Suppressor macrophage (primary cell): Measurements from ENCODE around the gene CACYBP.

ENCODE experiments used
- DNase-seq, 4 experiments: peaks; one replicate each; pipeline ENCODE4 v3.0.0-alpha.2; 2020 to 2022

The CACYBP gene

DNA sequence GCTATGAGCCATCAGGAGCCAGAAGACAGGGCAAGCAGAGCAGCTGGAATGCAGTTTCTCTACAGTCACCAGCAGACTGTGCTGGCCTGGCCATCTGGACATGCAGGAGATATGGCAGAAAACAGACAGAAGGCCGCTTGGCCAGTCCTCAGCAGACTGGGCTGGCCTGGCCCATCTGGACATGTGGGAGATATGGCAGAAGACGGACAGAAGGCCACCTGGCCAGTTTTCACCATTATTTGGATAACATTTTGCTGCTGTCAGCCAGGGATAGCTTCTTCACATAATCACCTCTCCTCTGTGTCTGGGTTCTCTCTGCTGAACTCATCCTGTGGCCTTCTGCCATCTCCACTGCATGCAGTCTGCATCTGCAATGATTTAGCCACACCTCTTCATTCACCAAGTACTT lies 25.0 kb upstream of the CACYBP start:
- DNase-seq = no peak

DNA sequence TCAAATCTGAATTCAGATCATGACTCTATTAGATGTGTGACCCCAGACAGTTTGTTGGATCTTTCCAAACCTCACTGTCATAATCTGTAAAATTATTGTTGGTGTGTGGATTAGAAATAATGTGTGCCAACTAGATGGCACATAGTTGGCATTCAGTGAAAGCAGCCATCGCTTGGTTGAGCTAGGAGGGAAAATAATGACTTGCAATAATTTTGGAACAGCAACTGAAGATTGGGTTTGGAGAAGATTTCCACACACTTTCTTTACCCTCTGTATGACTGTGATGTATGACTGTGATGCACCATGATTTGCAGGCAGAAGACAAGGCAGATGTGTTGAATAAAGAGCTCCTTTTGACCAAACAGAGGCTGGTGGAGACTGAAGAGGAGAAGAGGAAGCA lies 24.0 kb upstream of the CACYBP start:
- DNase-seq = no peak

DNA sequence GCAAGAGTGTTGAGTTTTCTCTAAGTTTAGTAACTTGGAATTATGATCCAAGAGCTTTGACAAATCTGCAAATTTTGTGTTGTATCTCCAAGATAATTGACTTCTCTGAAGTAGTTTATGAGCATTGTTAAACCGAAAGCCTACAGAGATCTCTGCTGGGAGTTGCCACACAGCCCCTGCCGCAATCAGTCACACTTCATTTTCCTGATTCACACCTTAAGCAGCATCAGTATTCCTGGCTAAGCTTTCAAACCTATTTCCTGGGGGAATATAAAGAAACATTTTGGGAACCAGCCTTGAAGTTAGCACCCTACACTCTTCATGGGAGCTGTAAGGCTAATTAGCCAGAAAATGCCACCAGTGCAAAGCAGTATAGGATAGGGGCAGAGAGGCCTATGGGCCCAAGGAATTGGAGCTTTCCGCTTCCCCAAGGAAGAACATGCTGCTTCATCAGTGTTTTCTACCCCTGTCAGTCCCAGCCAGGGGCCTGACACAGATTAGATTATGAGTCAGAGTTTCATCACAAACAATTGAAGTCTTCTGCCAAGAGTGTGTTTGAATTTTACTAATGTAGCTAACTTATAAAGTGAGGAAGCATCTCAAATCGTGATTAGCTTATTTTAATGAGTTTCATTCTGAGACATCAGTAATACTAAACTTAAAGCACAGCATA lies 23.2 kb upstream of the CACYBP start:
- no peak for DNase-seq

DNA sequence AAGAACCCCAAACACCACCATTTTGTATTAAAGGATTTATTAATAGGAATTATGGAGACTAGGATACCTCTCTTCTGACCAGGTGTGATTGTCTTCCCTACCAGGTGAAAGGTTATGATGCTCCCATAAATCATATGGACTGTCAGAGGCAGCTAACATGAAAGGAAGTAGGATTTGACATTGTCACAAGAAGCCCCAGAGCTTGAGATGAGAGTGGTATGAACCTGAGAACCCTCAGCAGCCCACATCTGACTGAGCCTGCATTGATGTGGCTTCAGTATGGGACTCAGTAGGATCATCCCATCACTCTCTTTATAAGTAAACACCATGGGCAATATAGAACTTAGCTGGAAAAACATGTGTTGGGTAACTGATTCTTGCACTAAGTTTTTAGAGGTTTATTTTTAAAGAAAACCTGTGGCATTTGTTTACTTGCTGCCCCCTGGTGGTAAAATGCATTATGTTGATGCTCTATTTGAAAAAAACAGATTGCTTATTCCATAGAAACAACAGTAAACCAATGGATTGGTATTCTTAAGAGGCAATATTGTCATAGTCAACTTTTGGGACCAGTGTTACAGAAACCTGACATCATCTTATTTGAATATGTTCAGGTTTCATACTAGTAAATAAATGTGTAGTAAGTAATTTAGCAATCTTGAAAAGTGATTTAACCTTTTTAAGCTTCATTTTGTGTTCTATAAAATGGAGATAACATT lies 16.6 kb upstream of the CACYBP start:
- DNase-seq = peak; percentile 66 to 83 (median 78)

DNA sequence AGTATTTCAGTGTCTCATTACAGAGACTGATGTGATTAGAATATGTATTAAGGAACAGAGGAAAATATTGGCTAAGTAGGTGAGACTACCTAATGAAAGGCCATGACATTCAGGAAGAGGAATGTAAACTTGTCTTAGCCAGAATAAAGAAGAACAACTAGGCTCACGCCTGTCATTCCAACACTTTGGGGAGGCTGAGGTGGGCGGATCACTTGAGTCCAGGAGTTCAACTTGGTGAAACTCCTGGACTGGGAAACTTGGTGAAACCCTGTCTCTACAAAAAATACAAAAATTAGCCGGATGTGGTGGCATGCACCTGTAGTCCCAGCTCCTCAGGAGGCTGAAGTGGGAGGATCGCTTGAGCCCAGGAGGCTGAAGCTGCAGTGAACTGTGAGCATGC lies 14.8 kb upstream of the CACYBP start:
- no peak for DNase-seq

DNA sequence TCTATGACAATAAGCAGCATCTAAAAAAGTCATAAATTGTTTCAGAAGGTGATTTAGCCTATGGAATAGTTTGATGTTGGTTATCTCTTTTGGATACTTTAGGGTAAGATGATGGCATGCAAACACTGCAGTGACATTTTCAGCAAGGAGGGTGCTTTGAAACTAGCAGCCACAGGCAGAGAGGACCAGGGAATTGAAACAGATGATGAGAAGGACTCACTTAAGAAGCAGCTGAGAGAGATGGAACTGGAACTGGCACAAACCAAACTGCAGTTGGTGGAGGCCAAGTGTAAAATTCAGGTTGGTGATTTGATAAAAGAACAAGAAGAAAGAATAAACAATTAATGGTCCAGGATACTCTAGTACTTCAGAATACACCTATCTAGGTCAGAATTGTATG lies 11.2 kb upstream of the CACYBP start:
- no peak for DNase-seq

DNA sequence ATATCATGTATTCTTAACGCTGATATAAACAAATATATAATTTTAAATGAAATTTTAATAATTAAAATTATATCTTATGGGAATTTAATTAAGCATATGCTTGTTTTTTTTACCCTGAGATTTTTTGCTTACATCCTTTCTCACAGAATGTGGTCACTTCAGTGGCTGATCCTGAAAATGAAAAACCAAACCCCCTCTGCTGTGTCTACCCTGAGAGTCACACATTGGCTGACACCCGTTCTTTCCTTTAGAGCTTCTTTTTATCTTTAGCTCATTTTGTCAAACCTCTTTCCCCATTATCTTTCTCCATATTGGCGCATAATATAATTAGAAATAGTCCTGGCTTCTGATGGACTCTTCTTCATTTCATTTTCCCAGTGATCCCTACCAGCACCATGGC lies 10.8 kb upstream of the CACYBP start:
- no peak for DNase-seq

DNA sequence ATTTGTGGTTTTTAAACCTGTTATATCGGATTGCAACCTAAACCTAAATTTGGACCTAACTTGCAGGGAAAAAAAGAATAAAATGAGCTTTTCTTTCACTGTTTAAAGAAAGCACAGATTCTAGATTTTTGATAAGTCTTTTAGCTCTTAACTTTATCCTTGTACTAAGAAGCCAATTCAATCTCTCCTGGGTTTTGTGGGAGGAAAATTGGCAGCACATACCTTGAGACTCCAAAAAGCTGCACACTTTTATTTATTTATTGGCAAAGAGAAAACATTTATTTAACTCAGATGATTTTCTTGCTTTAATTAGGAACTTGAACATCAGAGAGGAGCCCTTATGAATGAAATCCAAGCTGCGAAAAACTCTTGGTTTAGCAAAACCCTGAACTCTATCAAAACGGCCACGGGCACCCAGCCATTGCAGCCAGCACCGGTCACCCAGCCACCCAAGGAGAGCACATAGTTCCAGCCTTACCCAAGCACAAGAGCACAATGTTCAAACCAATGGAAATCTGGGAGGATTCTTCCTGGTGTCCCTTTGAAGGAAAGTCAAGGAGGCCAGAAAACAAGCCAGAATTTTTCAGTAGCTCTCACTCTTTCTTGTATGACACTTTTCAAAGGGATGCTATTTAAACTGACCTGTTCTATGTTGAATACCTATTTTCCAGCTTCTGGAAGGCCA lies 10.1 kb upstream of the CACYBP start:
- no peak for DNase-seq

DNA sequence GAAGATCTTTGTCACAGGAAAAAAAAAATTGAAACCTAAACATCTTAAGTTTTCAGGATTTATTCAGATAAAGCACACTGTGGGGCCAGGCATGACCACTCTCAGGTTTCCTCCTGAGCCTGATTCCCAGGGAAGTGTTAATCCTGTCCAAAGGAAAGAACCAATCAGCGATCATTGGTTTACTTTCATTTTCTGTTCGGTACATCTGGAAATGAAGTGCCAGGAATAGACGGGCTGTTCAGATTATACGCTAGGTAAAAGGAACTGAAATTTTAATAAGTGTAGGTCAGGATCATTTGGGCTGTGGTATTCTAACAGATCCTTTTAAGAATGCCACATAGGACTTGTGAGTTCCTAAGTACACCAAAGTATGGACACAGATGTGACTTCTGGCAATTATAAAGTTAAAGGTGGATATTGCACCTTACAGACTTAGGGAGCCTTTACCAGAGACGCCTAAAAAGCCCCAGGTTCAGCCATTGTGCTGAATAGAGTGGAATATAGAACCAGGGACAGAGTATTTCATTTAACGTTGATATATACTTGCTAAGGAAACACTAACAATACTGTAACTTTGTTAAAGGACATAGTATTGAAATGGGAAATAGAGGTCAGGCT lies 9.3 kb upstream of the CACYBP start:
- peak in 3 of 4 experiments; percentile 37 to 57 (median 43) for DNase-seq

DNA sequence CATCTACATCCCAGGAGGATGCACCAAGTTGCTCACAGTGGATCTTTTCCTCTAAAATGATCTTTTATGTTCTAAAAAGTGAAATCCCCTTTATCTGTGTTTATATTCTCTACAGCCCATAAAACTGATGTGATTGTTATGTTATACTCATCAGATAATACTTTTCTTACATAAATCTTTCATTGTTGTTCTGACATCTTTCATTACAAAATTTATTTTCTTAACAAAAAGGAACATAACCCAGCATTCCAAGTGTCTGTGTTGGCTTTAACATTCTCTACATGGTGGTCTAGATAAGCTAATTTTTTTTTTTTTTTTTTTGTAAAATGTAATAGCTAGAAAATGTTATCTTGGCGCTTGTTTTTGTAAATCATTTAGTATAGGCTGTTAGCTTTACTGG lies 8.3 kb upstream of the CACYBP start:
- DNase-seq = no peak

DNA sequence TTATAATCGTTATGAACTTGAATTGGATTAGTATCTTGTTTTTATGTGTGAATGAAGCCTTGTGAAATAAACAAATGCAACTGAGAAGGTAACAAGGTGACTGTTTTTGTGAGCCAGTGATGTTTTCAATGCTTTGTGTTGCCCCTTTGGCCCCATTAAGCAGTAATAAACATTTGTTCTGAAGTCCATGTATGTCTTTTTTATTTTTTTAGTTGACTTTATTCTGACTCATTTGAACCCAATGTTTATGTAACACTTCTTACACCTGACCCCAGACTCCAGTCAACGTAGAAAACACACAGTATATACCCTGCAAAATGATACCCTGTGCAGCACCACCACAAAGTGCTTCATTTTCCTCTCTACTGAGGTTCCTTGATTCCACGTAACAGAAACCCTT lies 4.6 kb upstream of the CACYBP start:
- DNase-seq = no peak

DNA sequence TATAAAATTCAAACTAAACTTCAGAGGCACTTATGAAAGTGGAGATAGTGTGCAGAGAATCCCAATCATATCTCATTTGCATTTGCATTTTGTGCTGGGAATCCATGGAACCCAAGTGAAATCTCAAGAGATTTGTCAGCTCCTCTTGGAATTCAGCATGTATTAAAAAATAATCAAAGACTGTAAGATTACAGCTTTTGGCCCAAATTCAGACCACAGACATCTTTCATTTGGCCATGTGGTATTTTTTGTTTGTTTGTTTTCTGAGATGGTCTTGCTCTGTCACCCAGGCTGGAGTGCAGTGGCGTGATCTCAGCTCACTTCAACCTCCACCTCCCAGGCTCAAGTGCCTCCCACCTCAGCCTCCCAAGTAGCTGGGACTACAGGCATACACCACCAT lies 3.8 kb upstream of the CACYBP start:
- DNase-seq = no peak

DNA sequence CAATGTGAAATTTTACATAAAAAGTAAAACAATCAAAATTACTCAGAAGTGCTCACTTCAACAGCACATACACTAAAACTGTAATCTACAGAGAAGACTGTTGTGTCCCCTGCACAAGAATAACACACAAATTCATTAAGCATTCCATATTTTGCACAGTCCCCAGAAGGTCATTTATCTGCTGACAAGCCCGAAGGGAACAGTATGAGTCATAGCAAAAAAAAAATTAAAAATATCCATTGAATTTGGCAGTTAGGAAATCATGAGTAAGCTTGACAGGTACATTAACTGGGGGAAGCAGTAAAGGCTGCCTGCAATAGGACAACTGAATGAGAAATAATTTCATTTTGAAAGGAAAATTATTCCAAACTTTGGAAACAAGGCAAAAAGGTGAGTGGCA lies 3.3 kb upstream of the CACYBP start:
- peak in 1 of 4 experiments; percentile 22 for DNase-seq

DNA sequence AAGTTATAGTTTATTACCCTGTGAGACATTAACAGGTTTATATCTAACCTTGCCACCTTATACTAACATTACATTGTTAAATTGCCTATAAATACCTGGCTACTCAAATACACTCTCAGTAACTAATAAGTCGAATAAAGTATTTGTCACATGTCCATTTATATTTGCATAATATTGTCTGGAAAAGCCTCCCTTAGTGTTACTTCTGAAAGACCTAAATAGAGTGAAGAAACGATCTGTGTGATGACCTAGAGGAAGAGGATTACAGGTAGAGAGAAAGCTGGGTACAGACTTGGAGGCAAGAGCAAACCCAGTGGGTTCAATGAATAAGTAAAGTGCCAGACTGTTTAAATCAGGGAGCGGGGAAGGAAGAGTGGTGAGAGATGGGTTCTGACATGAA lies 2.7 kb upstream of the CACYBP start:
- DNase-seq = no peak

DNA sequence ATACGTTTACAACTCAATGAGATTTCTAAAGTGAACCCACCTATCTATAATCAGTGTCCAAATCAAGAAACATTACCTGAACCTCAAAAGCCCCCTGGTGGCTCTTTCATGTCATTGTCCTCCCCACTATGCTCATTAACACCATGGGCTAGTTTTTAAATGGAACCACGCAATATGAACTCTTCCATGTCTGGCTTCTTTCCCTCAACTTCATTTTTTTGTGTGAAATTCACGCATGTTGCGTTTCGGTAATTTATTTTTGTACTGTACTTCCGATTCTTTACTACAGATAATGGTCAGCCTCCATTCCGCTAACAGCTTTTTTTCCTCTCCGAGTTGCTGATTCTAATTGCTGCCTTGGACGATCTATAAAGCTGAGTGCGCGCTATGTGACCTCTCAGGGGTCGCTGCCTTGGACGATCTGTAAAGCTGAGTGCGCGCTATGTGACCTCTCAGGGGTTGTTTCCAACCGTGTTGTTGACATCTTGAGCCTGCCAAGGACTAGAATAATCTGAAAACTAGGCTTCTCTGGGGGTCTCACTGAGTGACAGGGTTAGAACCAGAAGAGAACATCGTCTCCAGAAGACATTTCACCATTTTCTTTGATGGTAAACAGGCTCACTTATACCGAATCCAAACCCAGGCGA lies 1.1 kb upstream of the CACYBP start:
- peak; percentile 56 to 79 (median 71) for DNase-seq

DNA sequence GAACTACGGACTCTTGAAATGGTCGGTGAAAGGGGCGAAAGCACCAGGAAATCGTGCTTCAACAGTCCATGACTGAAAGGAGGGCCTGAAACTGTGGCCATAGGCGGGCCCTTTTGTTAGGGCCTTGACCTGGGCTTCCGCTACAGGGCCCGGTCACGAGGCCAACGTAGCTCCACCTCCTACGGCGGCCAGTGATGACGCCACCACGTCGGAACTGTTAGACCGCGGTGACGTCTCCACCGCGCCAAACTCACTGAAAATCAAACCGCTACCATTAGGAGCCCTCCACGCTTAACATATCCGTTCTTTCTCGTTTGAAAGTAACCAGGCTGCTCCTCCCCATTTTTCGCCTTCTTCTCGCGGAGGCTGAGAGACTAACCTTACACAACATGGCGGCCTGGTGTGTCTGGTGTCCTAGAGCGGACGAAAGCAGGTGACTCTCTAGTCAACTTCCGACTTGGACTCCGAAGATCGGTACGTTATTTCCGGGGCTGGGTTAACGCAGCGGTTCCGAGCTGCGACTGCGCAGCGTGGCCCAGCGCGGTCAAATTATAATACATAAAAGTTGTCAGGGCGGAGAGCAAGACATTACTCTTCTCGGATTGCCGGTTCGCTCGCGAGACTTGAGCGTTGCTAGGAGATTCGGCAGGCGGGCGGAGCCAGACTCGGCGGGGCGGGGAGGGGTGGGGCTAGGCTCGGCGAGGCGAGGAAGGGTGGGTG lies 371 bp upstream of the CACYBP start:
- peak; percentile 99 for DNase-seq

DNA sequence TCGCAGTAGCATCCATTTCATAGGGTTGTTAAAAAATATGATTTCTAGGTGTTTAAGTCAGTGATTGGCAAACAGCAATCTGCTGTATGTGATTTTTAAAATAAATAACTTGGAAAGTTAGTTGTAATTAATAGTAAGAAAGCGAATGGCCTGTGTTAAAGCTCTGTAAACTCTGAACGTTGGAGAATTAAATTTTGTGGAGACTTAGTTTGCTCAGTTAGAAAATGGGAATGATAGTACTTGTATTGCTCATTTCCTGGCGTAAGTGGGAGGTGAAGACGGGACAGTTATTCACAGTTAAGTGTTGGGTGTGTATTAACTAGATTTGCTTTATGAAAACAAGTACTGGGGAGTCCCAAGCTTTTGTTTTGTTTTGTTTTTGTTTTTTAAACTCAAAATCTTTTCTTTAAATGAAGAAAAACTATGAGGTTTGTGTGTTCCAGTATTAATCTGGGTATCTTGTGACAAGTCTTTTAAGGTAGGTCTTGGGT lies 995 bp downstream of the CACYBP start:
- peak in 2 of 4 experiments; percentile 19 to 31 for DNase-seq

DNA sequence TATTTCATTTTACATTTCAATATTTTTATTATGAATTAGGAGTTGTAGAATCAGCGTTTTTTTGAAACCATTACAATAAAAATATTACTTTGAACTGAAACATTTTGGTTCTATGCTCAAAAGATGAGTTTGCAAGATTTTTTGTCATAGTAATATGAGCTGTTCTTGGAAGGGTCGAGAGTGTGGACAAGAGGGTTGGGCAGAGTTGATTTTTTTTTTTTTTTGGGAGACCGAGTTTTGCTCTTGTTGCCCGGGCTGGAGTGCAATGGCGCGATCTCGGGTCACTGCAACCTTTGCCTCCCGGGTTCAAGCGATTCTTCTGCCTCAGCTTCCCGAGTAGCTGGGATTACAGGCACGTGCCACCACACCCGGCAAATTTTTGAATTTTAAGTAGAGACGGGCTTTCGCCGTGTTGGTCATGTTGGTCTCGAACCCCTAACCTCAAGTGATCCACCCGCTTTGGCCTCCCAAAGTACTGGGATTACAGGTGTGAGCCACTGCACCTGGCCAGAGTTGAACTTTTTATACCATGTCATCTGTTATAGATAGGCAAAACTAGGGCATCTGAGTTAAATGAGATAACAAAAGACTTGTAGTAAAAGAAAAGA lies 3.3 kb downstream of the CACYBP start:
- no peak for DNase-seq

DNA sequence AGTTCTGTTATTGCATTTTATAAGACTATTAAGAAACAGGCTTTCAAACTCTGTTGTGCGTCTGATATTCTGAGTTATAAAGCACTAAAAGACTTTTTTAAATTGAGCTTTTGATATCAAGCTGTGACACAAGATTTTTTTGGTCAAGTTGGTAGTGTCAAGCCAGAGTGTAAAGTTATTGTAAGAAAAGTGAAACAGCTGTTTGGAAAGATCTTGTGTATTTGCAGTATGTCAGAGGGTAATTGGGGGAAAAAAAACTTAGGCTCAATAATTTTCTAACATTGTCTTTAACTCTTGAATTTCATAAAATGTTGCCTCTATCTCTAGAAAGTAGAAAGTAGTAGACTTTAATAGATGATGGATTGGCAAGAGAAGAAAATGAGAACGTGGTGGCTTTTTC lies 3.8 kb downstream of the CACYBP start:
- no peak for DNase-seq

DNA sequence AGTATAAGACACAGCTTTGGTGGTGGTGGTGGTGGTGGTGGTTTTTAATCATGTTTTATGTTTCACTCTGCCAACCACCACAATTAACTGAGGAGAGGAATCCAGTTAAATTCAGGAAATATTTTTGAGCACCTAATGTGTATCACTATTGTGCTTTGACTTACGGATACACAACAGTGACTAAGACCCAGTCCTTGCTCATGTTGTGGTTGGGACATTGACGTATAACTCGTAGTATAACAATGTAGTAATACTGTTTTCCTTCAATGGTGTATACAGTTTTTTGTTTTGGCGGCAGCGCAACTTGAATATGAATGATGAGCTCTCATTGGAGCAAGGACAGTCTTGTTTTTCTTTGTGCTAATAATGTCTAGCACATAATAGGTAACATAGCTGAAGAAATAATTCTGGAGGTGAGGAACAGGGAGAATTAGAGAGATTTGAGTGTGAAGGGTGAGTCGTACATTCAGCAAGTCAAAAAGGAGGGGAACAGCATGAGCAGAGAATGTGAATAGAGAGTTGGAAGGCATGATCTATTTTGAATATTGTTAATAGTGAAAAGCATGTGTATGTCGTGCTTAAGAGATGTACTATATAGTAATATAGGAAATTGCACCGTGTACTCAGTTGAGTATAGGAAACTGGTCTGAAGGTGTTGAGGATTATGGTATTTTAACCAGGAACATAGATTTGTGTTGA lies 5.5 kb downstream of the CACYBP start:
- no peak for DNase-seq

DNA sequence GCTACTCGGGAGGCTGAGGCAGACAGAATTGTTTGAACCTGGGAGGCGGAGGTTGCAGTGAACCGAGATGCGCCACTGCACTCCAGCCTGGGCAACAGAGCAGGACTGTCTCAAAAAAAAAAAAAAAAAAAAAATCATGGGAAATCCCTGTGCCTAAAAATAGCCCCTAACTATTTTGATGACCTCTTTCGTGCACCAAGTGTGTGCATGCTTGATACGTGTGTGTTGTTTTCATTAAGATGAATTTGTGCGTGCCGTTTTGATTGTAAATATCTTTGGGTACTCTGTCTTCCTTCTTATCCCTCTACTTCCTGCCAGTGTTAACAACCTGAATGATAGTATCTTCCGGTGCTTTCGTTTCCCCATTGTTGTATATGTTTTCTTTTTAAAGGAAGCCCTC lies 9.8 kb downstream of the CACYBP start:
- no peak for DNase-seq
